Neural cell (in vitro differentiated cells): Measurements from ENCODE around the gene DCAF11. TPM values are rescaled to one million over a fixed set of nuclear protein-coding genes. Genes with fewer than 3 reads are reported as not detected.

Experiments
- H2AFZ ChIP-seq: fragments of 200-600, 300-800 bp; sonication (generic), shearing (Covaris generic); 2 replicates; pipeline ENCODE4 v1.6.0; 2014; ENCODE audit warnings: low read depth, mild to moderate bottlenecking, antibody characterized with exemption, low read length, moderate library complexity
- H3F3A ChIP-seq: fragments of 200-600 bp; shearing (Covaris generic); 2 replicates; pipeline ENCODE4 v1.6.1; 2016; ENCODE audit warnings: mild to moderate bottlenecking, moderate library complexity, mixed read lengths, antibody characterized with exemption, low read length; ENCODE audit not compliant: insufficient read depth, poor library complexity, severe bottlenecking
- H3K27ac ChIP-seq: fragments of 200-600, 300-800 bp; sonication (generic), shearing (Covaris generic); 2 replicates; pipeline ENCODE4 v1.5.1; 2014; ENCODE audit warnings: mild to moderate bottlenecking, low read length, moderate library complexity
- H3K27me3 ChIP-seq: fragments of 300-800, 200-600 bp; sonication (generic), shearing (Covaris generic); 2 replicates; pipeline ENCODE4 v1.6.0; 2014; ENCODE audit warnings: mild to moderate bottlenecking, low read depth, low read length, moderate library complexity; ENCODE audit not compliant: insufficient read depth
- H3K36me3 ChIP-seq: fragments of 300-800, 200-600 bp; sonication (generic), shearing (Covaris generic); 2 replicates; pipeline ENCODE4 v1.5.1; 2014; ENCODE audit warnings: mild to moderate bottlenecking, antibody characterized with exemption, low read length, moderate library complexity; ENCODE audit not compliant: insufficient read depth
- H3K4me2 ChIP-seq: fragments of 300-800, 200-600 bp; sonication (generic), shearing (Covaris generic); 2 replicates; pipeline ENCODE4 v1.6.0; 2014; ENCODE audit warnings: mild to moderate bottlenecking, low read length
- H3K4me3 ChIP-seq: fragments of 300-800, 200-600 bp; sonication (generic), shearing (Covaris generic); 2 replicates; pipeline ENCODE4 v1.5.1; 2014; ENCODE audit warnings: mild to moderate bottlenecking, low read length, moderate library complexity
- H3K79me2 ChIP-seq: fragments of 200-600 bp; shearing (Covaris generic); replicated peaks from 2 replicates; pipeline ENCODE4 v1.6.0; 2014; ENCODE audit warnings: mild to moderate bottlenecking, low read length, moderate library complexity; ENCODE audit not compliant: insufficient read depth
- H3K9ac ChIP-seq: fragments of 300-800, 200-600 bp; sonication (generic), shearing (Covaris generic); 2 replicates; pipeline ENCODE4 v1.6.1; 2016; ENCODE audit warnings: mild to moderate bottlenecking, low read length, mixed read lengths
- H3K9me2 ChIP-seq: fragments of 200-600 bp; shearing (Covaris generic); 2 replicates; pipeline ENCODE4 v1.6.1; 2016; ENCODE audit warnings: mild to moderate bottlenecking, low read length, mixed read lengths; ENCODE audit not compliant: insufficient read depth
- H3K9me3 ChIP-seq: fragments of 200-600, 300-800 bp; sonication (generic), shearing (Covaris generic); 2 replicates; pipeline ENCODE4 v1.6.1; 2016; ENCODE audit warnings: mild to moderate bottlenecking, mixed run types, low read length, moderate library complexity, mixed read lengths
- H4K20me1 ChIP-seq: fragments of 200-600 bp; shearing (Covaris generic); 2 replicates; pipeline ENCODE4 v1.6.1; 2016; ENCODE audit warnings: mild to moderate bottlenecking, mixed run types; ENCODE audit not compliant: insufficient read depth
- CTCF ChIP-seq: fragments of 450-650 bp; IDR thresholded peaks from 2 replicates; pipeline ENCODE4 v1.5.1; 2014; ENCODE audit warnings: antibody characterized with exemption, mild to moderate bottlenecking, moderate library complexity; ENCODE audit not compliant: poor library complexity, severe bottlenecking
- EP300 ChIP-seq: fragments of 450-650 bp; conservative IDR thresholded peaks from 2 replicates; pipeline ENCODE4 v1.6.1; 2014; ENCODE audit warnings: antibody characterized with exemption, mild to moderate bottlenecking, moderate library complexity; ENCODE audit not compliant: poor library complexity, severe bottlenecking
- EZH2 ChIP-seq: fragments of 200-600, 300-800 bp; shearing (Covaris generic), sonication (generic); IDR thresholded peaks from 2 replicates; pipeline ENCODE4 v1.6.1; 2014; ENCODE audit warnings: antibody characterized with exemption, low read length, borderline replicate concordance, mild to moderate bottlenecking; ENCODE audit not compliant: insufficient read depth, poor library complexity, severe bottlenecking
- MXI1 ChIP-seq: fragments of 450-650 bp; conservative IDR thresholded peaks from 2 replicates; pipeline ENCODE4 v1.6.1; 2014; ENCODE audit warnings: antibody characterized with exemption, mild to moderate bottlenecking; ENCODE audit not compliant: poor library complexity, severe bottlenecking
- POLR2AphosphoS5 ChIP-seq: IDR thresholded peaks from 2 replicates; pipeline ENCODE4 v1.6.1; 2012
- RAD21 ChIP-seq: fragments of 450-650 bp; conservative IDR thresholded peaks from 2 replicates; pipeline ENCODE4 v1.6.1; 2014; ENCODE audit warnings: antibody characterized with exemption, mild to moderate bottlenecking, moderate library complexity
- SMC3 ChIP-seq: fragments of 450-650 bp; conservative IDR thresholded peaks from 2 replicates; pipeline ENCODE4 v1.6.1; 2014; ENCODE audit warnings: antibody characterized with exemption, mild to moderate bottlenecking, moderate library complexity; ENCODE audit not compliant: poor library complexity
- TAF1 ChIP-seq: IDR thresholded peaks from 2 replicates; pipeline ENCODE4 v1.6.1; 2012; ENCODE audit warnings: low read depth
- polyA plus RNA-seq: library from polyadenylated mRNA; depleted of rRNA; stranded (reverse); fragments of >200 nt; gene quantifications from 2 replicates; pipeline ENCODE4 v1.2.3, GENCODE V29; 2014
- TF ChIP-seq, protein P1 (sequence below): IDR thresholded peaks from 2 replicates; pipeline ENCODE4 v1.6.1; 2012; ENCODE audit warnings: borderline replicate concordance

Gene DCAF11
- polyA plus RNA-seq, 1 donor from 2014 or later = 74.5 TPM

- H3K9me2 ChIP-seq = no peaks in the 10 kb centered on the region
- no peaks in the 10 kb centered on the region for H3K79me2 ChIP-seq
- H3F3A ChIP-seq = peaks cover 3% of the 10 kb centered on the region
- no peak overlapping the region for H3K27ac ChIP-seq
- no peak overlapping the region for H3K4me2 ChIP-seq
- no peak overlapping the region for H3K4me3 ChIP-seq
- H3K36me3 ChIP-seq = no peaks in the 10 kb centered on the region
- no peak overlapping the region for H3K9ac ChIP-seq
- no peaks in the 10 kb centered on the region for H3K9me3 ChIP-seq
- no peak for TF ChIP-seq TAF1
- TF ChIP-seq RAD21 = no peak
- no peak for TF ChIP-seq CTCF
- TF ChIP-seq MXI1 = no peak
- TF ChIP-seq EP300 = no peak
- no peak for TF ChIP-seq EZH2
- no peak for TF ChIP-seq SMC3
- TF ChIP-seq, protein P1, sequence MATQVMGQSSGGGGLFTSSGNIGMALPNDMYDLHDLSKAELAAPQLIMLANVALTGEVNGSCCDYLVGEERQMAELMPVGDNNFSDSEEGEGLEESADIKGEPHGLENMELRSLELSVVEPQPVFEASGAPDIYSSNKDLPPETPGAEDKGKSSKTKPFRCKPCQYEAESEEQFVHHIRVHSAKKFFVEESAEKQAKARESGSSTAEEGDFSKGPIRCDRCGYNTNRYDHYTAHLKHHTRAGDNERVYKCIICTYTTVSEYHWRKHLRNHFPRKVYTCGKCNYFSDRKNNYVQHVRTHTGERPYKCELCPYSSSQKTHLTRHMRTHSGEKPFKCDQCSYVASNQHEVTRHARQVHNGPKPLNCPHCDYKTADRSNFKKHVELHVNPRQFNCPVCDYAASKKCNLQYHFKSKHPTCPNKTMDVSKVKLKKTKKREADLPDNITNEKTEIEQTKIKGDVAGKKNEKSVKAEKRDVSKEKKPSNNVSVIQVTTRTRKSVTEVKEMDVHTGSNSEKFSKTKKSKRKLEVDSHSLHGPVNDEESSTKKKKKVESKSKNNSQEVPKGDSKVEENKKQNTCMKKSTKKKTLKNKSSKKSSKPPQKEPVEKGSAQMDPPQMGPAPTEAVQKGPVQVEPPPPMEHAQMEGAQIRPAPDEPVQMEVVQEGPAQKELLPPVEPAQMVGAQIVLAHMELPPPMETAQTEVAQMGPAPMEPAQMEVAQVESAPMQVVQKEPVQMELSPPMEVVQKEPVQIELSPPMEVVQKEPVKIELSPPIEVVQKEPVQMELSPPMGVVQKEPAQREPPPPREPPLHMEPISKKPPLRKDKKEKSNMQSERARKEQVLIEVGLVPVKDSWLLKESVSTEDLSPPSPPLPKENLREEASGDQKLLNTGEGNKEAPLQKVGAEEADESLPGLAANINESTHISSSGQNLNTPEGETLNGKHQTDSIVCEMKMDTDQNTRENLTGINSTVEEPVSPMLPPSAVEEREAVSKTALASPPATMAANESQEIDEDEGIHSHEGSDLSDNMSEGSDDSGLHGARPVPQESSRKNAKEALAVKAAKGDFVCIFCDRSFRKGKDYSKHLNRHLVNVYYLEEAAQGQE = no peak
- TF ChIP-seq POLR2AphosphoS5 = no peak
- H2AFZ ChIP-seq = no peak overlapping the region
- no peaks in the 10 kb centered on the region for H4K20me1 ChIP-seq
- H3K27me3 ChIP-seq = no peaks in the 10 kb centered on the region
Observed at GRCh38 chr14:24075485-24076301, 38.9 kb upstream of the DCAF11 start.

DNA sequence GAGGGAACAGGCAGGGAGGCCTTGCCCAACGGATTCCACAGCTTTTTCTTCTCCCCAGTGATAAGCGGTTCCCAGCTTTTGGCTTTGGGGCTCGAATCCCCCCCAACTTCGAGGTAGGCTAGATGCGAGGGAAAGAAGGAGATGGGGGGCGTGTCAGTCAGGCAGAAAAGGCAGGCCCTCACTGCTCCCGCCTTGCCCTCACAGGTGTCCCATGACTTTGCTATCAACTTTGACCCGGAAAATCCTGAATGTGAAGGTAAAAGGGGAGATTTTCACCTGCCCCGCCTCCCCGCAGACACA is 38.3 kb upstream of the DCAF11 start:
- TF ChIP-seq MXI1 (no peak), EP300 (no peak), TAF1 (no peak), EZH2 (no peak), CTCF (no peak), RAD21 (no peak), POLR2AphosphoS5 (no peak), SMC3 (no peak)
- TF ChIP-seq, protein P1 = no peak
- no peaks in the 10 kb centered on the region for H3K36me3 ChIP-seq
- H3K79me2 ChIP-seq = no peaks in the 10 kb centered on the region
- H2AFZ ChIP-seq = no peak overlapping the region
- H3K9ac ChIP-seq = no peak overlapping the region
- peaks cover 3% of the 10 kb centered on the region for H3F3A ChIP-seq
- H3K4me3 ChIP-seq = no peak overlapping the region
- no peaks in the 10 kb centered on the region for H4K20me1 ChIP-seq
- no peaks in the 10 kb centered on the region for H3K27me3 ChIP-seq
- no peak overlapping the region for H3K27ac ChIP-seq
- H3K9me2 ChIP-seq = no peaks in the 10 kb centered on the region
- H3K4me2 ChIP-seq = no peak overlapping the region
- H3K9me3 ChIP-seq = no peaks in the 10 kb centered on the region
